ENCODE measurements around the gene R3HDML.

- no peak for TF ChIP-seq EZH2 (IDR thresholded peaks at IDR 0.05)
- TF ChIP-seq CTCF (IDR thresholded peaks at IDR 0.05), result no peak
- no peak for TF ChIP-seq EZH2phosphoT487 (IDR thresholded peaks at IDR 0.05)
These were observed 45.8 kb downstream of the R3HDML start for GRCh38 chr20:44382641-44383040.

All from neural progenitor cell (in vitro differentiated cells).